ENCODE data around the gene DLX2. TPM values are rescaled to one million over a fixed set of nuclear protein-coding genes. Genes with fewer than 3 reads are reported as not detected.
A peak's percentile ranks its signal among the peaks of the same experiment; 100 is the strongest.

DLX2 gene
- total and polyA plus RNA-seq, 2 of the 13 experiments (the other 11 are each of a cell fraction or from before 2014, with no cell fraction given): 0.07 to 0.15 TPM

GRCh38 chr2:172084645-172085459, 17.8 kb downstream of the DLX2 start (continued):
- TF ChIP-seq ZNF800 (CRISPR knock-in tag; IDR thresholded peaks at IDR 0.05) (peak; percentile 100), HCFC1 (IDR thresholded peaks at IDR 0.05; ENCODE audit: low read depth, low read length) (no peak), ZNF749 (CRISPR knock-in tag; IDR thresholded peaks at IDR 0.05; ENCODE audit: borderline replicate concordance) (peak; percentile 39; the same call in 1 of the 2 replicates), MTF1 (CRISPR knock-in tag; IDR thresholded peaks at IDR 0.05) (0 out of 2 replicates have a peak, but pooled peaks have one; percentile 13), TAF15 (IDR thresholded peaks at IDR 0.05; ENCODE audit: low read depth, low read length, poor library complexity, severe bottlenecking) (no peak), KDM4B (CRISPR knock-in tag; IDR thresholded peaks at IDR 0.05) (0 out of 2 replicates have a peak, but pooled peaks have one; percentile 14), GTF3A (CRISPR knock-in tag; conservative IDR thresholded peaks at IDR 0.05) (peak; percentile 48; the same call in 1 of the 2 replicates), ZNF772 (CRISPR knock-in tag; IDR thresholded peaks at IDR 0.05) (peak; percentile 78), ZNF276 (CRISPR knock-in tag; IDR thresholded peaks at IDR 0.05; ENCODE audit: low read depth) (no peak; the same call in 1 of the 2 replicates), YY1 (IDR thresholded peaks at IDR 0.05; ENCODE audit: insufficient read depth, insufficient replicate concordance, low read depth, low read length) (peak; percentile 6), SRSF1 (optimal IDR thresholded peaks at IDR 0.05; ENCODE audit: low read depth, low read length) (no peak), ZNF775 (CRISPR knock-in tag; IDR thresholded peaks at IDR 0.05; ENCODE audit: borderline replicate concordance) (0 out of 2 replicates have a peak, but pooled peaks have one; percentile 36), U2AF1 (optimal IDR thresholded peaks at IDR 0.05; ENCODE audit: low read depth, low read length) (peak; percentile 57), NR0B2 (CRISPR knock-in tag; IDR thresholded peaks at IDR 0.05) (0 out of 2 replicates have a peak, but pooled peaks have one; percentile 49), TCF7 (IDR thresholded peaks at IDR 0.05; ENCODE audit: low read depth) (no peak), PHF20 (CRISPR knock-in tag; IDR thresholded peaks at IDR 0.05) (no peak; the same call in 1 of the 2 replicates), ZNF607 (CRISPR knock-in tag; IDR thresholded peaks at IDR 0.05; ENCODE audit: borderline replicate concordance) (no peak), ZSCAN30 (CRISPR knock-in tag; IDR thresholded peaks at IDR 0.05) (no peak), ATF5 (CRISPR knock-in tag; IDR thresholded peaks at IDR 0.05; ENCODE audit: low read depth) (no peak), ZNF816 (CRISPR knock-in tag; IDR thresholded peaks at IDR 0.05; ENCODE audit: borderline replicate concordance) (no peak; the same call in 1 of the 2 replicates), ZNF549 (CRISPR knock-in tag; IDR thresholded peaks at IDR 0.05) (no peak), KAT8 (CRISPR knock-in tag; IDR thresholded peaks at IDR 0.05) (peak; percentile 20; the same call in 1 of the 2 replicates), MED13 (CRISPR knock-in tag; IDR thresholded peaks at IDR 0.05) (no peak), PHF5A (CRISPR knock-in tag; IDR thresholded peaks at IDR 0.05; ENCODE audit: low read depth, unreplicated experiment) (no peak), HOXA5 (CRISPR knock-in tag; IDR thresholded peaks at IDR 0.05) (peak; percentile 44; the same call in 1 of the 2 replicates)
